SKM-1 (cell line): ENCODE results near the gene LIPG.

ENCODE experiments used
- DNase-seq: peaks from one replicate; lab custom pipeline; 2025; ENCODE audit not compliant: unreplicated experiment; lab: John Stamatoyannopoulos, UW

The LIPG gene

DNA sequence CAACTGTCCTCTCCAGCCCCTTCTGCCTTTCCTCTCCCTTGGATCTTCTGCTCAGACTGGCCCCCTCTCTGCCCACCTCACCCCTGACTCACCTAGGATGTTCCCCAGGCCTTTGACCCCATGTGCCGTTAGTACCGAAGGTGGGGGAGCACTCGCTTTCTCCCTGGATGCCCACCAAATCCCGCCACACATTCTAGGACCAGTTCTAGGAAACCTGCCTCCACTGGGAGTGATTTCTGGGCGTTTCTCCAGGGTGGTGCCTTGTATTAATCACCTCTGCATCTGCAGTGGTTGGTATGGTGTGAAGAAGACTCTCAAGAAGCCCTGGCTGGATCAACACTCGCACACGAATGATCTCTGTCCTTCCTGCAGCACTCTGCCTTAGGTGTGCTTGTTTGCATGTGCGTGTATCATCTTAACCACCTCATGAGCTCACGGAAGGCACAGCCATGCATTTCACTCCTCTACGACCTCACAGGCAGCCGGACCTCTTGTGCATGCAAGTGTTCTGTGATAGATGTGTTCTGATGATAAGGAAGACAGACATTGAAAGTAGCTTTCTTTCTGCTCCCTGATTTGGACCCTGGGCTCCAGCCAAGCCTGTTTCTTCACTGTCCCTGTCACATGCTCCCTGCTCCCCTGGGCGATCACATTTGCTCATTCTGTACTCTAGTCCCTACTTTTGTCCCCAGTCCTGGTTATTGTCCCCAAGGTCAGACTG, 69.4 kb downstream of the LIPG start:
- no peak for DNase-seq

DNA sequence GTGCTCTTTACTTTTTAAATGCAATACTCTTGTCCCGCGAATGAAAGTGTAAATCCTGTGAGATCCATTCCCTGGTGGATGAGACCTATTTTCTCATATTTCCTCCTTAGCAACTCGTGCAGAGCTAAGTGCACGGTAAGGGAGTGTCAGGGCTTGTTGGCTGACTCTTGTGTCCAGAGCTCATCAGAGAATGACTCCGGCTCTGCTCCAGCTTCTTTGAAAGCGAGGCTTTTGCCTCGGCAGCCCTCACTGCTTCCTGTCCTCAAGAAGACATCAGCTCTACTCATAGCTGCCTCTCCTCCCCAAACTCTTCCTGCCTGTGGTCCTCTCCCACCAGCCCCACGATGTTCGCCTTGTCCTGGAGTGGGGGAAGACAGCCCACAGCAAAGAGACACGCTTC, 70.7 kb downstream of the LIPG start:
- DNase-seq = no peak

DNA sequence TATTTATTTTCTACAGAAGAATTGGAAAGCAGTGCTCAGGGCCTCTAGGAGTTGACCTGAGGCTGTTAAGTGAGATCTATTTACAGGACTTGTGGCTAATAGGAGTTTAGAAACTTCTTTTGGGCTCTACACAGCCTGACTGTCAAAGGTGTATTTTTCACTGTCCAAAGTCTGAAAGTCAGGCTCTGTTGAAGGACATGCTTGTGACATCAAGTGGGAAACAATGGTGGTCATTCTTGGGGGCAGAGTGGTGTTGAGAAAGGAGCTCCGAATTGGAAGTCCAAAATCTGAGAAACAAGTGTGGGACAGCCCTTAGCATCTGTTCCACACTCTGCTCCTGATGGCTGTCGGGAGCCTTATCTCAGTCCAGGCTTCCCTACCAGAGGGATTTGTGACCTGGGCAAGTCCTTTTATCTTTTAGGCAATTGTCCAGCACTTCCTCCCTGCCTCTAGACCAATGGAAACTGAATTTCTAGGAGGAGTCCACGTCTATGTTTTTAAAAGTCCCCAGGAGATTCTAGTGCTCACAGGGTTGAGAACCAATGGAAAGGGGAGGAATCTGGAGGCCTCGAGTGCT, 76.4 kb downstream of the LIPG start:
- no peak for DNase-seq

DNA sequence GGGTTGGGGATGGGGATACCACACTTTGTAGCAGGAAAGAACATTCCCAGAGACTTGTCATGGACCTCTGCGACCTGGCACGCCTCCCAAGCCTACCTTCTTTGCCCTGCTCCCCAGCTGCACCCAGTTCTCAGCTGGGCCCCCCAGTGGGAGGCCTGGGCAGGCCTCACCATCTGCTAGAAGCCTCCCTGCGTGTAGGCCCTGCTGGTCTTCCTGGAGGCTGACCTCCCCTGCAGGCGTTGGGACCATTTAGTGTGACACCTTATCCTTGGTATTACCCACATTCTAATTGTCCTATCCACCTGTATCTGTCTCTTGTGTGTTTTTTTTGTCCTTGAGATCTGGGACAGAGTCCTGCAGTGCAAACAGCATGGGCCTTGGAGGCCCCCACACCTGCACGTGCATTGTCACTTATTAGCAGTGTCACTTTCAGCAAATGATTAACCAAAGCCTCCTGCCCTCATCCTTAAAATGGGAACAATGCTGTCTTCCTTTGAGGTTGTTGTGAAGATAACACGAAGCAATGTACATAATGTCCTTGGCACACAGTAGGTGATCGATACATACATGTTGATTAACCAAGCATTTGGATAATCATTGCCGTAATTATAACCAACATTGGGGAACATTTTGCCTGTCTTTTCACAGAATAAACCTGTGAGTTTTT, 77.2 kb downstream of the LIPG start:
- DNase-seq = no peak

DNA sequence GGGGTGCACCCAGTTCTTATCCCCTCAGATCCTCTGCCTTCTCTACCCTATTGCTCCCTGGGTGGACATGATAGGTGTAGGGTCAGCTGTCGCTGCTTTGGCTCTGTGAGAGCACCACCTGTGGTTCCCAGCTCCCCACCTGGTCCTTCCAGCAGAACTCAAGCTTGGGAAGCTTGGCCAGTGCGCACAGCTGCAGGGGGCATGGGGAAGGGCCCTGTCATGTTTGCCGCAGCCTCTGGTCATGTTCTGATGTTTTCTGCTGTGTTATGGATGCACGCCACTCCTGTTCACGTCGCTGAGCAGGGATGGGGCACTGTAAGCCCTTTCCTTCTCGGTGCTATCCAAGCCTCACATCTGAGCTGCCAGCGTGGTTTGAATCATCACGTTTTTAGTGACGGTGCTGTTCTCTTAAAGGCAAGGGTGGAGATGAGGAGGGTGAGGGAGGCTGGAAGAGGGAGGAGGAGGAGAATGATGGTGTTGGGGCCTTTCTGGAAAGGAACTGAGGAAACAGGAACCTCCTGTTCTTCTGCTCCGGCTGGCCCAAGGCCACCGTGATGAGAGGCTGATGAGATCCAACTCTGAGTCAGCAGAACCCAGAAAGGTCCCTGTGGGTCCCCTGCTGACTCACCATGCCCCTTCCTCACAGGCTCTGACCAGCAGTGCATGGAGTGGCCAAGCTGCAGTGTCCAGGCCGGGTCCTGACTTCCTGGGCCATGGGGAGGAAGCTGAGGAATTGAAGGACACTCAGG, 78.0 kb downstream of the LIPG start:
- DNase-seq = no peak

DNA sequence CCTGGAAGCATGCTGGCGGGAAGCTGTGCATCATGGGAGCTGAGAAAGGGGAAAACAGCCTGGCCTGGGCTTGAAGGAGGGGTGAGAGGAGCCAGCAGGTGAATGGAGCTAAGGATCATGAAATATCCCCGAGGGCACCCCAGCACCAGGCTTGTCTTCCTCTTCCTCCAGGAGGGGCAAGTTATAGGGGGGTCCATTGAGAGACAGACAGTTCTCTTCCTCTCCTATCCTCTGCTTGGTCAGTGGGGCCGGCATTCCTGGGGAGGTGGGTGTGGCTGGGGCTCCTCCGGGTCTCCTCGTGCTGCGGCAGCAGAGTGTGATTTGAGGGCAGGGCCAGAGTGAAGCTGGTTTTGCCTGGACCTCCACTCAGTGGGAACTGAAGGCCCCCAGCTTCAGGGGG, 78.9 kb downstream of the LIPG start:
- no peak for DNase-seq

DNA sequence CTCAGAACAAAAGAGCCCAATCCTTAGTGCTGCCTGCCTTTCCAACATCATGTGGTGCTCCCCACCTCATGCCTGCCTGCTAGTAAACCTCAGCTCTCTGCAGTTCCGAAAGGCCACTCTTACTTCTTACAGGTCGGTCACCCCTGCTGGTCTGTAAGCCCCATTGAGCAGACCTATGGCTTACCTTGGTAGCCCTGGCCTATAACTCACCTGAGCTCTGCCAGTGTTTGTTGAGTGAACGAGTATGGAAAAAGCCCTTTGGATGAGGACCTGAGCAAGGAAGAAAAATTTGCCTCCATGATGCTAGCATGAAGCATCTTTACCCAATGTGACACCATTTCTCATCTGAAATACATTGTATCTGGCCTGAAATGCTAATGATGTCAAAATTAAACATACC, 83.3 kb downstream of the LIPG start:
- DNase-seq = no peak

DNA sequence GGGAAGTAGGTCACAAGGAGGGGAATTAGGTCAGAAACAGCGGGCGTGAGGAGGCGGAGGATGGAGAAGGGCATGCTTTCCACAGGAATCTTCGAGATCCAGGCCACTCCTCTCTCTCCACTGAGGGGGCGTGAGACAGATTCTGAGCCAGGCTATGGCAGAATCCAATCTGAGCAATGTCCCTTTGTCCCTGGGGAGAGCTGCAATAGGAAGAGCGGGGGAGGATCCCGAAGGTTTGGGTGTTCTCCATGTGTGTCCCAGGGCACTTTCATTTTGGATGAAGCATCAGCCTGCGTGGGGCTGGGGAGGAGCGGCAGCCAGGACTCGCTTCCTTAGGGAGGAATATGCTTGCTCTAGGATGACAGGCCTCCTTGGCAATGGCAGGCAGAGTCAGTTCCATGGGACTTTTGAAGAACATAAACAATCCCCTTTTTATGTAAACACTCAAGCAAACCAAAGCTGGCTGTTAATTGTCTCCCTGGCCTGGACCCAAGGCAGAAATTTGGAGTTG, 84.0 kb downstream of the LIPG start:
- no peak for DNase-seq

DNA sequence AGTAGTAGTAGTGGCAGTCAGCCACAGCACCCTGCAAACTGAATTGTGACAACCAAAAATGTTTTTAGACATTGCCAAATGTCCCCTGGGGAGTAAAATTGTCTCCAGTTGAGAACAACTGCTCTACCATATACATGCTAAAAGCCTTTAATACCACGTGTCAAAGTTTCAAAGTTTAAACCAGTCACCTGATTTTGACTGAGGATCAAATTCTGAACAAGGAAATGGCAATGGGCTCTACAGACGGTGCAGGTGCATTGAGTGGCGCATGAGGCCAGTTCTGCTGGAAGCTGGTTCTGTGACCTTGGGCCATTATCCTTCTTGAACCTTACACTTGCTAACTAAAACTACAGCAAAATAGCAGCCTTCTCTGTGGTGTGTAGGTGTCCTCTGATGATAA, 85.0 kb downstream of the LIPG start:
- no peak for DNase-seq

DNA sequence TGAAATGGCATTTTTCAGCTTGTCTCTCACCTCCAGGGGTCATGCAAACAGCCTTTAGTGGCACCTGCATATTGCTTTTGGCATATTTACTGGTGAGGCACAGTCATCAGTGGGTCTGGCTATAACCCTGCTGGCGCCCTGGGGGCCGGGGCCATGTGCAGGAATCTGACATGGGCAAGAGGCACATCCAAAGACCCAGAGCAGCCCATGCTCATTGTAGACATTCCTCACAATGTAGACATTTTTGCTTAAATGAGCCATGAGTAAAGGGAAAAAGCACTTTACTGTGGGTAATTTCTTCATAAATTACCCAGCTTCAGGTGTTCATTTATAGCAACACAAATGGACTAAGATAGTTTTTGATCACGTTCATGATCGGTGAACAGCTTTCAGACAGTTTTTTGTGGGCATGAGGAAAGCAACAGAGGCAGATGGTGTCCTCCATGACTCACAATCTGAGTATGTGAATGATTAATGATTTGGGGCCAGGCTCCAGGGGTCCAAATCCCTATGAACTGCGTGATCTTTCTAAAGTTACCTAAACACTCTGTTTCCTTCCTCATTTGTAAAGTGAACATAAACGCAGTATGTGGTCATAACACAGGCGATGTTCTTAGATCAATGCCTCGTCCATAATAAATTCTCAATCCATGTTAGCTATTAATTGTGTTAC, 85.8 kb downstream of the LIPG start:
- no peak for DNase-seq

DNA sequence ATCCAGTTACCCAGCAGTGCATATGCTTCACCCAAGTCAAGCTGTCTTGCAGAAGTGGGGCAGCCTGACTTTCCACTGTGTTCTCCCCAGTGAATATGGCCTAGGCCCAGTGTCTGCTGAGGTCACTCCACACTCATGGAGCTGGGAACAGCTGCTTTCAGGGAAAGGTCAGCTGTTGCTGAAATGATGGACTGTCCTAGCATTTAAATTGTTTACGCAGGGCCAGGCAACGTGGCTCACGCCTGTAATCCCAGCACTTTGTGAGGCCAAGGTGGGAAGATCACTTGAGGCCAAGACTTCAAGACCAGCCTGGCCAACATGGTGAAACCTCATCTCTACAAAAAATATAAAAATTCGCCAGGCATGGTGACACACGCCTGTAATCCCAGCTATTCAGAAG, 86.5 kb downstream of the LIPG start:
- DNase-seq = no peak
